Upper lobe of left lung (tissue), 6 donors: ENCODE data around the gene TBC1D3. TPM values are rescaled to one million over a fixed set of nuclear protein-coding genes. Genes with fewer than 3 reads are reported as not detected.
A peak's percentile ranks its signal among the peaks of the same experiment; 100 is the strongest.
"Not testable (repeated sequence)": the region's sequence is repeated elsewhere in the genome, so short reads cannot be mapped to it uniquely, and the experiment has no call there.

ENCODE experiments used
- ATAC-seq, 2 donors: fragments of 200-7000 bp; cut with Tn5 transposase; one replicate each; pipeline ENCODE4 v1.9.1; 2022; ENCODE audit warnings: mild to moderate bottlenecking in 2 of 2, moderate library complexity in 2 of 2; ENCODE audit not compliant: low FRiP score in 2 of 2
- DNase-seq, 2 donors: peaks; one replicate each; pipeline ENCODE4 v3.0.0-alpha.2; 2019 to 2020
- H3K27ac ChIP-seq, 4 donors: fragments of 200-600 bp; sonication (generic); one replicate each; pipeline ENCODE4 v1.5.1; 2016 to 2019
- H3K27me3 ChIP-seq, 4 donors: fragments of 200-600 bp; sonication (generic); one replicate each; pipeline ENCODE4 v1.5.1; 2017 to 2019
- H3K36me3 ChIP-seq, 4 donors: fragments of 200-600 bp; sonication (generic); one replicate each; pipeline ENCODE4 v1.5.1; 2016 to 2019
- H3K4me1 ChIP-seq, 4 donors: fragments of 200-600 bp; sonication (generic); one replicate each; pipeline ENCODE4 v1.5.1; 2018 to 2019
- H3K4me3 ChIP-seq, 4 donors: fragments of 200-600 bp; sonication (generic); one replicate each; pipeline ENCODE4 v1.5.1; 2017 to 2019; ENCODE audit warnings: mild to moderate bottlenecking in 2 of 4, moderate library complexity in 1 of 4
- H3K9me3 ChIP-seq, 4 donors: fragments of 200-600 bp; sonication (generic); one replicate each; pipeline ENCODE4 v1.5.1; 2018 to 2019
- WGBS, 2 donors: methylation state at CpG; one replicate each; pipeline ENCODE4 v1.1.5; 2017 to 2018; 5-methylcytosine and 5-hydroxymethylcytosine counted together
- small RNA-seq, 4 donors: library from RNA; depleted of rRNA; stranded (forward); fragments of <200 nt; gene quantifications; one replicate each; pipeline ENCODE3, GENCODE V24; 2016
- total RNA-seq, 6 donors: library from RNA; depleted of rRNA in 4 of 6; stranded (reverse); fragments of >200 nt in 4 of 6; gene quantifications; one replicate each; pipeline versions ENCODE4 v1.1.0 to v1.2.1, GENCODE V29; 2016 to 2021
- donor health status: DM: no; HTN: no; CAD: no; lungs with moderate emphysema.
- donor health status: DM: no; HTN: yes; CAD: no; lungs with severe emphysema.

The TBC1D3 gene
- not detected for total RNA-seq

GRCh38 chr17:38192455-38192854 is at the start of gene TBC1D3:
TSS of gene TBC1D3 (minus strand) at chr17:38192555. CDS start at chr17:38191029, 1,526 bp downstream.
- not testable (repeated sequence) for ATAC-seq, H3K4me3 ChIP-seq, H3K9me3 ChIP-seq, H3K4me1 ChIP-seq, DNase-seq, H3K27ac ChIP-seq, H3K36me3 ChIP-seq, H3K27me3 ChIP-seq
- no CpG with 5 or more reads among the region's 10 CpGs for WGBS, 2 donors

DNA sequence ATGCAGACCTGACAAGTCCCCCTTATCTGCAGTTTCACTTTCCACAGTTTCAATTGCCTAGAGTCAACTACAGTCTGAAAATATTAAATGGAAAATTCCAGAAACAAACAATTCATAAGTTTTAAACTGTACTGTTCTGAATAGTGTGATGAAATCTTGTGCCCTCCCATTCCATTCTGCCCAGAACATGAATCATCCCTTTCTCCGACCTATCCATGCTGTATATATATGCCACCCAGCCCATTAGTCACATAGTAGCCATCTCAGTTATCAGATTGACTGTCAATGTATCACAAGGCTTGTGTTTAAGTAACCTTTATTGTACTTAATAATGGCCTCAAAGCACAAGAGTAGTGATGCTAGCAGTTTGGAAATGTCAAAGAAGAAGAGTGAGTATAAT is 40.4 kb upstream of the TBC1D3 start:
- DNase-seq, H3K4me1 ChIP-seq, H3K9me3 ChIP-seq, H3K27ac ChIP-seq, H3K4me3 ChIP-seq, H3K27me3 ChIP-seq, H3K36me3 ChIP-seq: not testable (repeated sequence)
- no CpG with 5 or more reads among the region's 1 CpG for WGBS, 2 donors
- ATAC-seq: peak in 1 of 2 donors; percentile 43

GRCh38 chr17:38225844-38226495 is 33.6 kb upstream of the TBC1D3 start:
- not testable (repeated sequence) for H3K9me3 ChIP-seq, H3K4me3 ChIP-seq, H3K27ac ChIP-seq, H3K4me1 ChIP-seq, H3K27me3 ChIP-seq, DNase-seq, H3K36me3 ChIP-seq
- ATAC-seq: peak in 1 of 2 donors; percentile 9
- WGBS, 2 donors: no CpG with 5 or more reads among the region's 2 CpGs

DNA sequence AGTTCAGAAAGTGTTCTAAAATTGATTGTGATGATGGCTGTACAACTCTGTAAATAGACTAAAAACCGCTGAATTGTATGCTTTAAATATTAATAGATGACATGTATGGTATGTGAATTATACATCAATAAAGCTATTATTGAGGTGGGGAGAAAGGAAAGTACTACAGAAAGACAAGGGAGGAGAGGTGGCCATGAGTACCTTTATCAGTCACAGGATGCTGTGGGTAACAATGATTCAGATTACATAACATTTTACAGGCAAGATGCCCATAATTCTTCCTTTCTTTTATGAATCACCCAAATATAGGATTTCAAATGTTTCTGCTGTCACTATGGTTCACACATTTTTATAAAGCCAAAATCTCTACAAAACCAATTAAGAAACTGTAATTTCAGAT is 28.5 kb upstream of the TBC1D3 start:
- H3K9me3 ChIP-seq, H3K27me3 ChIP-seq, DNase-seq, H3K27ac ChIP-seq, H3K4me1 ChIP-seq, H3K36me3 ChIP-seq, H3K4me3 ChIP-seq, ATAC-seq: not testable (repeated sequence)
- WGBS, 2 donors: no CpG with 5 or more reads among the region's 1 CpG

DNA sequence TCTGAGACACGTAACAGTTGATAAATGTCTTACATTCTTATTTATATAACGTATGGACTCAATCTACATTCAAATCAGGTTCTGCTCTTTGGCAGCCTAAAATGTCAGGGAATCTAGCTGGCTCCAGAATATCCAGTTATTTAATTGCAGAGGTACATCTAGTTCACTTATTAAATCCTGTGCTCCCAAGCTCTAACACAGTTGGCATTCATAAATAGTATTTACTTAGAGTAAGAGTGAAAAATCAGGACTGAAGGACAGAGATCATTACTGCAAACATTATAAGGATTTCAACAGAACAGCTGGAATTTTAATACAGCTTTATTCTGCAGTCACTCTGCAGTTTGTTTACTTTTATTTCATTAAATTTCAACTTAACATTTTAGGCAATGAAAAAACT is 7.9 kb upstream of the TBC1D3 start:
- H3K27ac ChIP-seq, H3K27me3 ChIP-seq, ATAC-seq, H3K4me1 ChIP-seq, H3K4me3 ChIP-seq, H3K9me3 ChIP-seq, H3K36me3 ChIP-seq, DNase-seq: not testable (repeated sequence)
- no CpG with 5 or more reads among the region's 2 CpGs for WGBS, 2 donors

- H3K9me3 ChIP-seq, H3K36me3 ChIP-seq, H3K27ac ChIP-seq, ATAC-seq, H3K27me3 ChIP-seq, H3K4me3 ChIP-seq, DNase-seq, H3K4me1 ChIP-seq: not testable (repeated sequence)
- no CpG with 5 or more reads among the region's 16 CpGs for WGBS, 2 donors
Measured at GRCh38 chr17:38134860-38135259, 57.5 kb downstream of the TBC1D3 start.

Small RNAs within 50 kb of the gene (small RNA-seq; reads per million reads assigned to genes)
- gene RF00019: 0 reads per million in 4 donors
- gene RNA5SP526: 0 reads per million in 4 donors

Other genes with a start within 250 kb of the TBC1D3 start
- 10 to 100 TPM in 5 of 6 donors, 1 to 10 TPM in 1; 9.4 to 57.6 (median 17.8) TPM for gene TBC1D3L, start 203.5 kb downstream of the TBC1D3 start, total RNA-seq
- gene TBC1D3D, start 188.6 kb downstream of the TBC1D3 start, total RNA-seq: under 1 TPM in 2 of 6 donors, not detected in 4; 0.47 to 0.76 TPM
- under 1 TPM in 1 of 6 donors, not detected in 5; 0.29 TPM for gene TBC1D3C, start 123.9 kb downstream of the TBC1D3 start, total RNA-seq
- not detected for gene TBC1D3E, start 64.6 kb downstream of the TBC1D3 start, total RNA-seq
- gene MRPL45, start 104.6 kb upstream of the TBC1D3 start, total RNA-seq: 10 to 100 TPM in 5 of 6 donors, 1 to 10 TPM in 1; 5.7 to 28.9 (median 25.2) TPM
- under 1 TPM in 5 of 6 donors, not detected in 1; under 0.01 to 0.30 (median 0.09) TPM for gene GPR179, start 151.4 kb upstream of the TBC1D3 start, total RNA-seq
- 10 to 100 TPM; 17.5 to 40.4 (median 23.3) TPM for gene SOCS7, start 159.3 kb upstream of the TBC1D3 start, total RNA-seq
- 100 to 1,000 TPM in 1 of 6 donors, 10 to 100 TPM in 5; 30.4 to 104 (median 70.1) TPM for gene ARHGAP23, start 235.9 kb upstream of the TBC1D3 start, total RNA-seq